ENCODE measurements around the gene MN1.

- TF ChIP-seq POLR2AphosphoS5 (IDR thresholded peaks at IDR 0.05) (peak in 1 of 4 donors; percentile 14), CTCF (IDR thresholded peaks at IDR 0.05) (no peak), POLR2A (IDR thresholded peaks at IDR 0.05) (no peak), EP300 (IDR thresholded peaks at IDR 0.05) (no peak)
Measured at GRCh38 chr22:27792452-27793161, 8.9 kb downstream of the MN1 start.

Data from sigmoid colon (tissue), 4 donors.